Left renal pelvis (tissue), 4 donors: ENCODE measurements around the gene DDX6. TPM values are rescaled to one million over a fixed set of nuclear protein-coding genes. Genes with fewer than 3 reads are reported as not detected.
"Not testable (repeated sequence)": the region's sequence is repeated elsewhere in the genome, so short reads cannot be mapped to it uniquely, and the experiment has no call there.

ENCODE experiments used
- DNase-seq, 4 donors: peaks; one replicate each; pipeline ENCODE4 v3.0.0-alpha.2; 2013; ENCODE audit warnings: low read depth in 4 of 4, low spot score in 3 of 4
- polyA plus RNA-seq, 4 donors: library from polyadenylated mRNA; unstranded; fragments of 120-200 nt; gene quantifications; one replicate each; pipeline ENCODE4 v1.2.1, GENCODE V29; 2013; ENCODE audit not compliant: insufficient read length in 4 of 4

The DDX6 gene
- polyA plus RNA-seq, 4 donors, result 105 to 144 (median 136) TPM

GRCh38 chr11:118746988-118747585 lies 43.9 kb downstream of the DDX6 start:
- no peak for DNase-seq

GRCh38 chr11:118744046-118744445 lies 46.9 kb downstream of the DDX6 start:
- DNase-seq, result no peak

GRCh38 chr11:118742304-118742703 lies 48.7 kb downstream of the DDX6 start:
- no peak for DNase-seq

GRCh38 chr11:118740892-118741291 lies 50.1 kb downstream of the DDX6 start:
- no peak for DNase-seq

GRCh38 chr11:118735203-118735602 lies 55.8 kb downstream of the DDX6 start:
- no peak for DNase-seq

GRCh38 chr11:118734031-118734430 lies 56.9 kb downstream of the DDX6 start:
- DNase-seq, result no peak

- DNase-seq, result not testable (repeated sequence)
Observed at GRCh38 chr11:118729753-118730152, 61.2 kb downstream of the DDX6 start.

GRCh38 chr11:118728112-118728511 lies 62.9 kb downstream of the DDX6 start:
- DNase-seq, result not testable (repeated sequence)

- DNase-seq, result not testable (repeated sequence)
Observed at GRCh38 chr11:118727721-118728066, 63.3 kb downstream of the DDX6 start.

GRCh38 chr11:118727001-118727720 lies 63.8 kb downstream of the DDX6 start:
- not testable (repeated sequence) for DNase-seq

GRCh38 chr11:118721478-118722015 lies 69.4 kb downstream of the DDX6 start:
- not testable (repeated sequence) for DNase-seq

- DNase-seq, result not testable (repeated sequence)
Observed at GRCh38 chr11:118720740-118721139, 70.2 kb downstream of the DDX6 start.

- DNase-seq, result not testable (repeated sequence)
Observed at GRCh38 chr11:118720078-118720477, 70.9 kb downstream of the DDX6 start.

- DNase-seq, result not testable (repeated sequence)
Observed at GRCh38 chr11:118718562-118718961, 72.4 kb downstream of the DDX6 start.

GRCh38 chr11:118717733-118718132 lies 73.2 kb downstream of the DDX6 start:
- DNase-seq, result not testable (repeated sequence)

GRCh38 chr11:118717221-118717620 lies 73.7 kb downstream of the DDX6 start:
- DNase-seq, result not testable (repeated sequence)

GRCh38 chr11:118715837-118716260 lies 75.1 kb downstream of the DDX6 start:
- DNase-seq, result no peak

- no peak for DNase-seq
Observed at GRCh38 chr11:118715245-118715831, 75.6 kb downstream of the DDX6 start.

- DNase-seq, result no peak
Observed at GRCh38 chr11:118714816-118715215, 76.1 kb downstream of the DDX6 start.

GRCh38 chr11:118714416-118714815 lies 76.5 kb downstream of the DDX6 start:
- DNase-seq, result not testable (repeated sequence)

GRCh38 chr11:118708296-118708695 lies 82.7 kb downstream of the DDX6 start:
- no peak for DNase-seq

GRCh38 chr11:118706546-118706825 lies 84.5 kb downstream of the DDX6 start:
- DNase-seq, result no peak
